Astrocyte (in vitro differentiated cells and primary cell): ENCODE measurements around the gene MBNL2. TPM values are rescaled to one million over a fixed set of nuclear protein-coding genes. Genes with fewer than 3 reads are reported as not detected.

Source experiments
- DNase-seq: peaks from one replicate; pipeline ENCODE4 v3.0.0-alpha.2; 2010; ENCODE audit warnings: low read depth
- FAIRE-seq: peaks from 2 replicates; lab custom pipeline; 2011; peaks lifted over from hg19 to GRCh38; lab: Jason Lieb, UNC
- H2AFZ ChIP-seq: 2 replicates; pipeline ENCODE4 v1.6.0; 2012; ENCODE audit warnings: low read depth, low read length, inconsistent platforms
- H3K27ac ChIP-seq: 2 replicates; pipeline ENCODE4 v1.5.1; 2011; ENCODE audit warnings: low read depth, low read length, inconsistent platforms
- H3K27me3 ChIP-seq: 2 replicates; pipeline ENCODE4 v1.6.0; 2011; ENCODE audit warnings: low read length, inconsistent platforms; ENCODE audit not compliant: insufficient read depth
- H3K36me3 ChIP-seq: 2 replicates; pipeline ENCODE4 v1.5.1; 2011; ENCODE audit warnings: low read length, inconsistent platforms; ENCODE audit not compliant: insufficient read depth
- H3K4me1 ChIP-seq: 2 replicates; pipeline ENCODE4 v1.5.1; 2011; ENCODE audit warnings: low read length, inconsistent platforms; ENCODE audit not compliant: insufficient read depth
- H3K4me2 ChIP-seq: 2 replicates; pipeline ENCODE4 v1.6.0; 2012; ENCODE audit warnings: low read length, inconsistent platforms
- H3K4me3 ChIP-seq: 2 replicates; pipeline ENCODE4 v1.5.1; 2011; ENCODE audit warnings: low read depth, mild to moderate bottlenecking, low read length, inconsistent platforms; ENCODE audit not compliant: insufficient read depth
- H3K79me2 ChIP-seq: 2 replicates; pipeline ENCODE4 v1.6.0; 2012; ENCODE audit warnings: mild to moderate bottlenecking, low read length, inconsistent platforms; ENCODE audit not compliant: insufficient read depth
- H3K9ac ChIP-seq: 2 replicates; pipeline ENCODE4 v1.6.0; 2012; ENCODE audit warnings: mild to moderate bottlenecking, low read length, inconsistent platforms
- H3K9me3 ChIP-seq: 2 replicates; pipeline ENCODE4 v1.5.1; 2012; ENCODE audit warnings: low read depth, mild to moderate bottlenecking, low read length, inconsistent platforms; ENCODE audit not compliant: insufficient read depth
- H4K20me1 ChIP-seq: 2 replicates; pipeline ENCODE4 v1.6.0; 2012; ENCODE audit warnings: low read length, inconsistent platforms; ENCODE audit not compliant: insufficient read depth
- H3K27ac Mint-ChIP-seq: one replicate; pipeline ENCODE4 v1.8.0; 2021; ENCODE audit warnings: mild to moderate bottlenecking, mixed read lengths; ENCODE audit not compliant: unreplicated experiment
- H3K27me3 Mint-ChIP-seq: one replicate; pipeline ENCODE4 v1.8.0; 2021; ENCODE audit warnings: low read depth, mixed read lengths; ENCODE audit not compliant: unreplicated experiment
- H3K36me3 Mint-ChIP-seq: one replicate; pipeline ENCODE4 v1.8.0; 2021; ENCODE audit warnings: low read depth, mixed read lengths; ENCODE audit not compliant: unreplicated experiment
- H3K4me1 Mint-ChIP-seq: one replicate; pipeline ENCODE4 v1.8.0; 2021; ENCODE audit warnings: low read depth, mixed read lengths; ENCODE audit not compliant: unreplicated experiment
- H3K4me3 Mint-ChIP-seq: one replicate; pipeline ENCODE4 v1.8.0; 2021; ENCODE audit warnings: mild to moderate bottlenecking, moderate library complexity, mixed read lengths; ENCODE audit not compliant: unreplicated experiment
- H3K9me3 Mint-ChIP-seq: one replicate; pipeline ENCODE4 v1.8.0; 2021; ENCODE audit warnings: mild to moderate bottlenecking, mixed read lengths; ENCODE audit not compliant: unreplicated experiment
- CTCF ChIP-seq: IDR thresholded peaks from 2 replicates; pipeline ENCODE4 v1.5.1; 2011; ENCODE audit warnings: low read depth, mild to moderate bottlenecking, inconsistent platforms, low read length, moderate library complexity; ENCODE audit not compliant: insufficient read depth
- EZH2 ChIP-seq: IDR thresholded peaks from 2 replicates; pipeline ENCODE4 v1.6.1; 2012; ENCODE audit warnings: mild to moderate bottlenecking, low read length, inconsistent platforms; ENCODE audit not compliant: insufficient read depth
- total RNA-seq: library from RNA; stranded (reverse); gene quantifications from 2 replicates; pipeline ENCODE4 v1.2.1, GENCODE V29; 2021

The MBNL2 gene
- total RNA-seq, 1 donor from 2014 or later = 66.5 TPM

GRCh38 chr13:97342936-97343335, 120.8 kb downstream of the MBNL2 start:
- peaks cover 6% of the 10 kb centered on the region for H3K36me3 Mint-ChIP-seq
- Histone ChIP-seq H3K4me2 (no peak overlapping the region), H3K4me1 (peaks cover 3% of the 10 kb centered on the region), H3K36me3 (peaks cover 15% of the 10 kb centered on the region), H3K9me3 (no peaks in the 10 kb centered on the region), H3K79me2 (peaks cover 21% of the 10 kb centered on the region), H2AFZ (no peak overlapping the region), H3K9ac (no peak overlapping the region), H3K27ac (no peak overlapping the region), H3K4me3 (no peak overlapping the region), H4K20me1 (peaks cover 11% of the 10 kb centered on the region), H3K27me3 (no peaks in the 10 kb centered on the region)
- DNase-seq (no peak), FAIRE-seq (no peak)
- H3K27ac Mint-ChIP-seq = no peak overlapping the region
- no peaks in the 10 kb centered on the region for H3K27me3 Mint-ChIP-seq
- TF ChIP-seq CTCF (no peak), EZH2 (no peak)
- no peak overlapping the region for H3K4me3 Mint-ChIP-seq
- no peaks in the 10 kb centered on the region for H3K9me3 Mint-ChIP-seq
- peaks cover 8% of the 10 kb centered on the region for H3K4me1 Mint-ChIP-seq

- DNase-seq (no peak), FAIRE-seq (peak; percentile 78)
- no peaks in the 10 kb centered on the region for H3K9me3 Mint-ChIP-seq
- Histone ChIP-seq H3K36me3 (peaks cover 15% of the 10 kb centered on the region), H2AFZ (no peak overlapping the region), H3K79me2 (peaks cover 11% of the 10 kb centered on the region), H3K27ac (no peak overlapping the region), H3K4me1 (no peaks in the 10 kb centered on the region), H3K9ac (no peak overlapping the region), H3K9me3 (no peaks in the 10 kb centered on the region), H3K27me3 (no peaks in the 10 kb centered on the region), H3K4me3 (no peak overlapping the region), H3K4me2 (no peak overlapping the region), H4K20me1 (peaks cover 10% of the 10 kb centered on the region)
- no peak overlapping the region for H3K4me3 Mint-ChIP-seq
- H3K4me1 Mint-ChIP-seq = peaks cover 8% of the 10 kb centered on the region
- H3K27me3 Mint-ChIP-seq = no peaks in the 10 kb centered on the region
- TF ChIP-seq CTCF (peak; percentile 73), EZH2 (no peak)
- H3K36me3 Mint-ChIP-seq = peaks cover 6% of the 10 kb centered on the region
- no peak overlapping the region for H3K27ac Mint-ChIP-seq
Observed at GRCh38 chr13:97344265-97345175, 122.4 kb downstream of the MBNL2 start.

GRCh38 chr13:97346097-97346496, 124.0 kb downstream of the MBNL2 start:
- no peak for FAIRE-seq
- Histone ChIP-seq H3K27me3 (no peaks in the 10 kb centered on the region), H3K4me1 (no peaks in the 10 kb centered on the region), H3K4me2 (no peak overlapping the region), H3K36me3 (peaks cover 19% of the 10 kb centered on the region), H3K4me3 (no peak overlapping the region), H4K20me1 (peaks cover 10% of the 10 kb centered on the region), H2AFZ (no peak overlapping the region), H3K9me3 (no peaks in the 10 kb centered on the region), H3K27ac (no peak overlapping the region), H3K9ac (no peak overlapping the region), H3K79me2 (peaks cover 11% of the 10 kb centered on the region)
- Mint-ChIP-seq H3K9me3 (peaks cover 4% of the 10 kb centered on the region), H3K27me3 (no peaks in the 10 kb centered on the region), H3K27ac (no peak overlapping the region), H3K4me3 (no peak overlapping the region), H3K36me3 (peaks cover 19% of the 10 kb centered on the region), H3K4me1 (peaks cover 8% of the 10 kb centered on the region)
- no peak for DNase-seq
- no peak for TF ChIP-seq CTCF
- TF ChIP-seq EZH2 = no peak
